Activated CD4-positive, CD25-positive, alpha-beta regulatory T cell (primary cell): ENCODE results near the gene ITPR2.
"Not testable (repeated sequence)": the region's sequence is repeated elsewhere in the genome, so short reads cannot be mapped to it uniquely, and the experiment has no call there.

ENCODE experiments used
- DNase-seq, 4 experiments: peaks; one replicate each; lab custom pipeline; 2025; lab: John Stamatoyannopoulos, UW

Gene ITPR2

DNA sequence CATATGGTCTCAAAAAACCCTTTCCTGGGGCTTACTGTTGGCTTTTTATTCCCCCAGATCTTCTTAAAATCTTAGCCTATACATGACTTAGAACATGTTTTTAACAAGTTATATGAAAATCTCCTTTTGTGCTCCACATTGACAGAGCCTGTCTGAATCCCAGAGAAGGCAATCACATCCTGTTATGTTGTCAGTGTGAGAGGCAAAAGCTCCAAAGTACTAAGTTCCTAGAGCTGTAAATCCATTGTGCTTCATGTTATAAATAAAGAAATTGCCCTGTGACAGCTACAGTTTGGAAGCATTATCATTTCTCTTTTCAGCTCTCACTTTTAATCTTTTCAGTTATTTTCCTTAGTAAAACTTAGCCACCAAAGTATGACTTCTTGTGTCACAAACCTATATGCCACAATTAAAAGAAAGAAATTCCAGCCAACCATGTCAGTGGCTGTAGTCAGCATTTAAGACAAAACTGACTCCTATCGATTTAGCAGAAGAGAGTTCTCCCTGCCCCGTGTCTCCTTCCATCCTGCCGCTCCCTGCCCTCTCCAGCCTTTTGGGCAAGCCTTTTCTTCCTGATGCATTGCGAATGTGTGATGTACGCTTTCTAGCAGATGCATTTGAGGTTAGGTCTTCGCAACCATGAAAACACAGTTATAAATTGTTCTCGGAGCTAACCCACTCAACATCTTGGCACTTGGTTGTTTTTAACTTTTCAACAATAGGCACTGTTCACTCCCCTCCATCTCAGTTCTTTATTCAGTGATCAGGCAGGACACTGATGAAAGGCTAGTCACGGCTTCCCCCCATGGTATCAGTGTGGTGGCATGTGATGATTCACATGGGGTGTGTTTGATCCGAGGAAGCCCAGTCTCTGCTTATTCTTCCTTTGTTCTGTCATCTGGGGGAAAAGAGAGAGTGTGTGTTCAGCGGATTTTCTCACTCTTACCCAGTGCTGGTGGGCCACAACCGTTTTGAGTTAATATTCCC, 494.1 kb downstream of the ITPR2 start:
- no peak for DNase-seq

DNA sequence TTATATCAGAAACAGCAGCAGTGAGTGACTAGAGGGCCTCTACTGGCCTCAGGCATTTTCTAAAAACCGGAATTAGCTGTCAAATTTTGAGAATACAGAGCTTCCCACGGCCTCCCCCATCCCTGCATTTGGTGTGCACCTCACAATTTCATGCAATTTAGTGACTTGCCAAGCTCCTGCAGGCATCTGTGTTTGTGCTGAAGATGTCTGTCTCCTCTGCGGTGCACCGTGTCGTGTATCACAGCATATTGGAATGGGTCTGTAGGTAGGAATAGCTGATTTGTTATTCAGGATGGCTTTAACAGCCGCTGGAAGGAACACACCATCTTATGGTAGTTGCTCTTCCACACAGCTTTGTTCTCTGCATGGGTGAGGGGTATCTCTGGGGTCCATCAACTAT, 497.3 kb downstream of the ITPR2 start:
- no peak for DNase-seq

DNA sequence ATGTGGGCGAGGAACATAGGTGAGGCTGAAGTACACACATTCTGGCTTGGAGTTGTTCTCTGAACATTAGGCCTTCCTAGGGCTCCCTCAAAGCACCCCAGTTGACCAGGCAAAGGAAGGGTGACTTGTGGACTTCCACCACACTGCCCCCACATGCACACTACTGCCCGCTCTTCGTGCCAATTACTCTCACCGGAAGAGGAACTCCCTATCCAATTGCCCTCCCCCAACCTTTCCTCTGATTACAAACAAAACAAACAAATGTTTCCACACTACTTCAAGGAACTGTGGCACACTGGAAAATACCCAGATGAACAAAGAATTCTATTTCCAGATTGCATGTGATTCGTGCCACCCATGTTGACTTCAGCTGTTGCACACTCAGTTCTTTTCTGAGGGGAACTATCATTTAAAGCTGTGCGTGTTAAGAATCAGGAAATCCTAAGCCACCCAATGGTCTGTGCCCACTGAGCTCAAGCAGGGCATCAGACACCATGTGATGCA, 498.3 kb downstream of the ITPR2 start:
- no peak for DNase-seq

DNA sequence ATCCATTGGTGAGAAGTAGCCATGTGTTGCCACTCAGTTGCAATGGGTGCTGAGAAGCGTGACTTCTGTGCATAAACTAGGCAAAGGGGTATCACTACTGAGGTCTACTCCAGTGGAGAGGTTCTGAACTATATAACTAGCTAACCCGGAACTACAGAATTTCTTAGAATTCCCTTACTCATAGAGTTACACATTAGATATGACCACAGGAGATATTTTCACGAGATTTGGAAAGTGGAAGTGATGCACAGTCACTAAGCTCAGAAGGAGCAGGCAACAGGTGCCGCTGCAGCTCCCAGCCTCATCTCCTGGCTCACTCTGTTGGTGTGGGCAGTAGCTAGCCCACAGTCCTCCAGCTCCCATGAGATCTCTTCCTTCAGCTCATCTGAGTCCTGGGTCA, 501.0 kb downstream of the ITPR2 start:
- no peak for DNase-seq

GRCh38 chr12:26331136-26331535, 501.9 kb downstream of the ITPR2 start:
- DNase-seq, result no peak

- no peak for DNase-seq
Measured at GRCh38 chr12:26327975-26328644, 504.9 kb downstream of the ITPR2 start.

DNA sequence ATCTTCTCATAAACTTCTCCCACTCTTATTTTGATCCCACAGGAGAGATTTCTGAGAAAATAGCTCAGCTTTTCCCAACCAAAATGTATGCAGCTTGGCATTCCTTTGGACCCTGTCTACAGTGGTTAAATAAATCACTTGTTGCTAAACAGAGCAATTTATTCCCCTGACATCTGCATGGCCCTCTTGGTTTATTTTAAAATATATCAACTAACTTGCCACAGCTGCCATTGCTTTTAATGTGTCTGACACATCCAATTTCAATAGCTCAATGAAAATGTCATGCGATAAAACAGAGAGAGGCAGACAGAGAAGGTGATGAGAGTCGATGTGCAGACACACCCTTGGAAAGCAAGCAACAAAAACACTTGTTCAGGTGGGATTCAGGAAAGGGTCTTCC, 509.3 kb downstream of the ITPR2 start:
- DNase-seq, result no peak

GRCh38 chr12:26319511-26319910, 513.5 kb downstream of the ITPR2 start:
- DNase-seq, result no peak

- DNase-seq, result no peak
Measured at GRCh38 chr12:26318661-26319068, 514.3 kb downstream of the ITPR2 start.

- no peak for DNase-seq
Measured at GRCh38 chr12:26317942-26318575, 514.9 kb downstream of the ITPR2 start.

DNA sequence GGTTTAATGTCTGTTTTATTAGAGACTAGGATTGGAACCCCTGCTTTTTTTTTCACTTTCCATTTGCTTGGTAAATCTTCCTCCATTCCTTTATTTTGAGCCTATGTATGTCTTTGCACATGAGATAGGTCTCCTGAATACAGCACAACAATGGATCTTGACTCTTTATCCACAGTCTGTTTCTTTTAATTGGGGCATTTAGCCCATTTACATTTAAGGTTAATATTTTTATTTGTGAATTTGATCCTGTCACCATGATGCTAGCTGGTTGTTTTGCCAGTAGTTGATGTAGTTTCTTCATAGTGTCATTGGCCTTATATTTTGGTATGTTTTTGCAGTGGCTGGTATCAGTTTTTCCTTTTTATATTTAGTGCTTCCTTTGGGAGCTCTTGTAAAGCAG, 518.9 kb downstream of the ITPR2 start:
- DNase-seq, result not testable (repeated sequence)

DNA sequence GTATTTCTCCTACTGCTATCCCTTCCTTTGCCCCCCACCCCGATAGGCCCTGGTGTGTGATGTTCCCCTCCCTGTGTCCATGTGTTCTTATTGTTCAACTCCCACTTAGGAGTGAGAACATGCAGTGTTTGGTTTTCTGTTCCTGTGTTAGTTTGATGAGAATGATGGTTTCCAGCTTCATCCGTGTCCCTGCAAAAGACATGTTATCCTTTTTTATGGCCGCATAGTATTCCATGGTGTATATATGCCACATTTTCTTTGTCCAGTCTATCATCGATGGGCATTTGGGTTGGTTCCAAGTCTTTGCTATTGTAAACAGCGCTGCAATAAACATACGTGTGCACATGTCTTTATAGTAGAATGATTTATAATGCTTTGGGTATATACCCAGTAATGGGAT, 522.5 kb downstream of the ITPR2 start:
- not testable (repeated sequence) for DNase-seq

- DNase-seq, result no peak
Measured at GRCh38 chr12:26309634-26310033, 523.4 kb downstream of the ITPR2 start.

DNA sequence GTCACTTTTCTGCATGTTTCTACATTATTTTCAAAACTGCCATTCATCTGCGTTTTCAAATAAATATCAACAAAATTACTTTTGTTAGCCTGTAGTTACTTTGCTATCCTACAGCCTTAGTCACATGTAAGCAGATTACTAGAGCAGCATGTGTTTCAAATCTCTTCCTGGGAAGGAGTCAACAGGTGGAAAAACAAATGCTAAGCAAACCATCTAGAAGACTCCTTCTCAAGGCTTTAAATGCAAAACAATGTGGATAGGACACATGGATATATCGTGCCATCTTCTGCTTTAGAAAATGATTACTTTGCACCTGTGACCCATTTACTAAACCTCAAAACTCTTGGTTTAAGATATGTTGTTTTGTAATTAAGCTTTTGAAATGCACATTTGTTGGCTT, 528.7 kb downstream of the ITPR2 start:
- no peak for DNase-seq

DNA sequence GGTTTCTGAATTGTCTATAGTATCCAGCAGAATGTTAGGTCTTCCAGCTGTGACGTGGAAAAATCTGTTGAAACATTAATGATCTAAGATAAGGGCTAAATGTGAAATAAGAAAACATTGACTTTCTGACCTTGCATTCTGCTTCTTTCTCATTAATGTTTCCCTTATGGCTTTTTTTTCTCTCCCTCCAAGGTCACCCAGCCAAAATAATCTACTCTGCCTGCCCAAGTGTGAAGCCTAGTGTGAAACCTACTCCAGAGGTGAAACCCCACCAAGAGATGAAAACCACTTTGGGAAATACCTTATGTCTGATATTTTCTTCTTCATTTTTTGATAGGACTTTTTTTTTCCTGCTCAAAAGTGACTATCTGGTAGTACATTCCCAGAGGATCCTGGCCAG, 529.6 kb downstream of the ITPR2 start:
- no peak for DNase-seq

GRCh38 chr12:26302776-26303175, 530.2 kb downstream of the ITPR2 start:
- no peak for DNase-seq

GRCh38 chr12:26299751-26300150, 533.2 kb downstream of the ITPR2 start:
- no peak for DNase-seq

GRCh38 chr12:26298785-26299621, 534.0 kb downstream of the ITPR2 start:
- DNase-seq, result no peak

DNA sequence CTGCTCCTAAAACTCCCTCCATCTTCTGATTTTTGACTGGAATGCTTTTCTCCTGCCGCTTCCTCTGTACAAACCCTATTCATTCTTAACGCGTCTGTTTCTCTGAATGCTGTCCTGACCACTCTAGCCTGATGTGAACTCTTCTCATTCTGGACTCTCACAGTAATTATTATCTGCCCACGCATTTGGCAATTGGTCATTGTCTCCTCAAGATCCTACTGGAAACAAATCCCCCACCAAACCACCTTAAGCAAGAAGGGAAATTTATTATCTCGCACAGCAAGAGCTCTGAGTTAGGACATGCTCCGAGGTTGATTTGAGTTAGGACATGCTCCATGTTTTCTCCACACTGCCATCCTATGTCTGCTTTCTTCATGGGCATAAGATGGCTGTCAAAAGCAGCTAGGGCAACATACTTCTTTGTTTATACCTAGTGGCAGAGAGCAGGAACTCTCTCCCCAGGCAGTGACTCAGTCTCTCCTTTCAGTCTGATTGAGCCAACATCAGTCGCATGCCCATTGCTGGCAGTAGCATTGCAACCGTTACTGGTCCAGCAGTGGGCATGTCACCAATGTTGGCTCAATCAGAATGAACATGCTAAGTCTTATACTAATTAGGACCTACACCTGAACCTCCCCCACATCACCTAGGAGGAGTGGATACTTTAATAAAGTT, 535.5 kb downstream of the ITPR2 start:
- no peak for DNase-seq

DNA sequence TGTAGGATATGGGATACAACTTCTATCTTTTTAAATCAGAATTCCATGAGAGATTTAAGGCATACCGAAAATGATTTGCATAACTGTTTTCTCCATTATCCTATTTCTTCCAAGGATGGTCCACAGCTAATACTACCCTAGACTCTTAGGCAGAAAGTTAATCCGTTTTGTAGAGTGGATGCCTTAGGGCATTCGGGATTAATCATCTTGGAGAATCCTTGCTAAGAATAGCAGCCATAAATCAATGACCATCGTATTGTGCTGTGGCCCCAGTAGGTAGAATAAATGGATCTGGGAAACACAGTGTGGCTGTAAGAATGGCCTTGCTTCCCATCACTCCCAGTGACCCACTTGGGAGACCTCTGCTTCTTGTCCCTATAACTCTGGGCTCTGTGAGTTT, 538.0 kb downstream of the ITPR2 start:
- DNase-seq, result no peak

- no peak for DNase-seq
Measured at GRCh38 chr12:26293612-26294011, 539.4 kb downstream of the ITPR2 start.
